ENCODE data around the gene TMCO4.

- TF ChIP-seq POLR2A (IDR thresholded peaks at IDR 0.05) (peak; percentile 80), EP300 (IDR thresholded peaks at IDR 0.05; ENCODE audit: low read depth) (no peak), POLR2AphosphoS5 (IDR thresholded peaks at IDR 0.05) (peak; percentile 85 to 93 (median 90))
- TF ChIP-seq, protein P1, sequence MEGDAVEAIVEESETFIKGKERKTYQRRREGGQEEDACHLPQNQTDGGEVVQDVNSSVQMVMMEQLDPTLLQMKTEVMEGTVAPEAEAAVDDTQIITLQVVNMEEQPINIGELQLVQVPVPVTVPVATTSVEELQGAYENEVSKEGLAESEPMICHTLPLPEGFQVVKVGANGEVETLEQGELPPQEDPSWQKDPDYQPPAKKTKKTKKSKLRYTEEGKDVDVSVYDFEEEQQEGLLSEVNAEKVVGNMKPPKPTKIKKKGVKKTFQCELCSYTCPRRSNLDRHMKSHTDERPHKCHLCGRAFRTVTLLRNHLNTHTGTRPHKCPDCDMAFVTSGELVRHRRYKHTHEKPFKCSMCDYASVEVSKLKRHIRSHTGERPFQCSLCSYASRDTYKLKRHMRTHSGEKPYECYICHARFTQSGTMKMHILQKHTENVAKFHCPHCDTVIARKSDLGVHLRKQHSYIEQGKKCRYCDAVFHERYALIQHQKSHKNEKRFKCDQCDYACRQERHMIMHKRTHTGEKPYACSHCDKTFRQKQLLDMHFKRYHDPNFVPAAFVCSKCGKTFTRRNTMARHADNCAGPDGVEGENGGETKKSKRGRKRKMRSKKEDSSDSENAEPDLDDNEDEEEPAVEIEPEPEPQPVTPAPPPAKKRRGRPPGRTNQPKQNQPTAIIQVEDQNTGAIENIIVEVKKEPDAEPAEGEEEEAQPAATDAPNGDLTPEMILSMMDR (IDR thresholded peaks at IDR 0.05), result no peak
Measured at GRCh38 chr1:19814681-19815503, 15.2 kb upstream of the TMCO4 start, which contains the start of gene RNF186.

All from transverse colon (tissue), 4 donors.